GM21423 (cell line): ENCODE measurements around the gene AVPR2.

Experiments
- ATAC-seq: cut with Tn5 transposase; IDR thresholded peaks from one replicate; pipeline ENCODE4 v1.9.1; 2021; ENCODE audit warnings: mild to moderate bottlenecking, moderate library complexity; ENCODE audit not compliant: unreplicated experiment

Gene AVPR2

DNA sequence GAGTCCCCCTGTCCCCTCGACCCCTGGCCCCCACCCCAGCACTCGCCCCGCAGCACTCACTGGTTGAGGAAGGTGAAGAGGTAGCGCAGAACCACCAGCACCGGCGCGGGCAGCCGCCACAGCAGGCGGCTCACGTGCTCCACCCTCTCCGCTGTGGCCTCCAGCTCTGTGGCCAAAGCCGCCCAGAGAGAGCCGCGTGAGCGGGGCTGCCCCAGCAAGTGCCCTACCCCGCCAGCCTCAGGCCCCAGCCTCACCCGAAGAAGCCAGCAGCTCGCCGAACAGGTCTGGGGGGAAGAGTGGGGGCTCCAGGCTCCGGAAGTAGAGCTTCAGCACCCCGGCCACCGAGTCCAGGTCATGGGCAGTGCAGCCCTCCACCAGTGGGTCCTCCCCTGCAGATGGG, 6.0 kb downstream of the AVPR2 start:
- no peak for ATAC-seq

DNA sequence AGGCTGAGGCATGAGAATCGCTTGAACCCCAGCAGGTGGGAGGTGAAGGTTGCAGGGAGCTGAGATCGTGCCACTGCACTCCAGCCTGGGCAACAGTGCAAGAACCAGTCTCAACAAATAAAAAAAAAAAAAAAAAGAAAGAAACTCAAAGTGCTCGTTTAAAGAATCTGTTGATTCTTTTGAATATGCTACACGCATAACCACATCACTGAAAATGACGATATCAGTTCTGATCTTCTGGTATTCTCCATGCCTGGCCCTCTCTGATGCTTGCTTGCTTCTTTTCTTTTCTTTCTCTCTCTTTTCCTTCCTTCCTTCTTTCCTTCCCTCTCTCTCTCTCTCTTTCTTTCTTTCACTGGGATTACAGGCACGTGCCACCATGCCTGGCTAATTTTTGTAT, 7.3 kb downstream of the AVPR2 start:
- no peak for ATAC-seq

DNA sequence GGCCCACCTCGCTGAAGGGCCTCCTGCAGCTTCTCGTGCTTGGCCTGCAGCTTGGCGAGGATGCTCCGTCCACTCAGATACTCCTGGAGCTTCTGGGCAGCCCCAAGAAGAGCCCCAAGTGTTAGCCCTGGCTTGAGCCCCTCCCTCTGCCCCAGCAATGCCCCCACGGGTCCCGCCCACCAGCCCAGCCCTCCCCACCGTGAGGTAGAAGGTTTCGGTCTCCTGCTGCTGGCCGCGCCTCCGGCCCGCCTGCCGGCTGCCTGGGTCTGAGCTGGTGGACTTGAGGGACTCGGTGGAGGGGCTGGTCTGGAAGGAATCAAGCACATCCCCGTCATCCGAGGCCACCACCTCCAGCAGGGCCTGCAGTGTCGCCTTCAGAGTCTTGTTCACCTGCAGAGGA, 8.7 kb downstream of the AVPR2 start:
- no peak for ATAC-seq

DNA sequence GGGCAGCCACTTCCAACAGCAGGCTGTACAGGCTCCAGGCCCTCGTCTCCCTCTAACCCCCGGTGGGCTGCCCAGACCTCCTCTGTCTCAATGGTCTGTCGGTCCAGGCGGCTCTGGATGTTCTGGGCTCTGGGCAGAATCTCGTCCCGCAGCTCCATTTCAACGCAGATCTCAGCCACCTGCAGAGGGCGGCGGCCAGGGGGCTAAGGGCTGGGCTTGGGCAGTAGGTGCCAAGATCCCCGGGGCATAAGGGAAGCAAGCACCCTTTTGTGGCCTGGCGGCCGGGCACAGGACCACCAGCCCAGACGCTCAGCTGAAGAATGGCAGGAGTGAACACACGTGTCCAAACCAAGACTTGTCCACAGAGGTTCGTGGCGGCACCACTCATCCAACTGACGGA, 9.2 kb downstream of the AVPR2 start:
- ATAC-seq, result no peak

DNA sequence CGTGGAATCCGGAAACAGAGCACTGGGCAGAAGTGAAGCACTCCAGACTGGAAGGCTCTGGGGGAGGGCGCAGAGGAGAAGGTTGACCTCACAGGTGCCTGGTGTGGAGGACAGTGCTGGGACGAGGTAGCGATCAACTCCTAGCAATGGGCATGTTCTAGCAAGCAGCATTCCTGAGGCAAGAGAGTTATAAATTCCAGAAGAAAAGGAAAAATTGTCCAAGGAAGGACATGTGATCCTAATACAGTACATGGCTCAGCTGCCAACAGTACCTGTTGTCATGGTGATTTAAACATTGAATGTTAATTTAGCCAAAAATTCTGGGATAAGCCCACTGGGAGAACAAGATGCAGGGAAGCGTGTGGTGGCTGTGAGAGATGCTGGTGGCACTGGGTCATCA, 13.4 kb downstream of the AVPR2 start:
- ATAC-seq, result no peak

DNA sequence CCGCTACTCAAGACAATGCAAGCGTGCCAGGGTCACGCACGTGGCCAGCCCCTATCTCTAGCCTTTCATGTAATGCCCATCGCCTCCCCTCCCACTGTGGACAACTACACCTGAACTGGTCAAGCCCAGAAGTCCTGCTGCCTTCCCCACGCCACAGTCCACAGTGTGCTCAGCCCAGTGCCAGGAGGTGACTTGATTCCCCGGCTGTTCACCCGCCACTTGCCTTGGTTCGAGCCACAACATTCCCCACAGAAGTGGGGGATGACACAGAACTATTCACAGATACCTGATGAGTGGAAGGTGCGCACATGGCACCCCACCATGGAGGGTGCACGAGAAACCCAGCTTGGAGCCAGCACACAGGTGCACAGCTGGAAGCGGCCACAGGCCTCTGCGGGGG, 14.8 kb downstream of the AVPR2 start:
- no peak for ATAC-seq

DNA sequence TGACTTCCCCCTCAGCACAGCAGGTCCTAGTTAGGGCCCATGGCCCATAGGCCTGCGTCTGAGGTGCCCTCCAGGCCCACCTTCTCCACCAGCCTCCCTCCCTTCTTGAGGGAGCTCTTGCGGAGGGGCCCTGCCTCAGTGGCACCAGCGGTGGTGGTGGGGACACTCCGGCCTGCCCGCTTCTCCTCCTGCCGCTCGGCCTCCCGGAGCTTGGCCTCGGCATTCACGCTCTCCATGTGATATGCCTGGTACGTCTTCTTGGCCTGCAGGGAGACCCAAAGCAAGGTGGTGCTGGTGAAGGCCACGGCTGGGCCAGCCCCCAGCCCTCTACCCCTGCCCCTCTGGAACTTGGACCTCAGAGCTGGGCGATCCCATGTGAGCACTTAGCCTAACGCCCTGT, 16.1 kb downstream of the AVPR2 start:
- no peak for ATAC-seq

DNA sequence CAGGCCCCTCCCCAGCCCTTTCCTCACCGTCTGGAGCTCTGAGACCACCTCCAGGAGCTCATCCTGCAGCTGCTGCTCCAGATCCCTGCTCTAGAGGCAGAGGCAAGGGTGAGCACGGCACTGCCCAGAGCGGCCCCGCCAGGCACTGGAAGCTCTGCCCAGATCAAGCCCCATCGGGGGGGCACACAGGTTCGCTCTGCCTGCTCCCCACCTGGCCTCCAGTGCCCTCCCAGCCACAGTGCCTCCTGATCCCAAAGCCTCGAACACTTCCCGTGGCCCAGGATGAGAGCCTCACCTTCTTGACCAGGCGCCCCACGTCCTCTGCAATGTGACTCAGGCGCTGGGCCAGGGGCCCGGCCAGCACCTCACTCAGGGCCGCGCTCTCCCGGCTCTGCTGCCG, 16.6 kb downstream of the AVPR2 start:
- ATAC-seq, result no peak

DNA sequence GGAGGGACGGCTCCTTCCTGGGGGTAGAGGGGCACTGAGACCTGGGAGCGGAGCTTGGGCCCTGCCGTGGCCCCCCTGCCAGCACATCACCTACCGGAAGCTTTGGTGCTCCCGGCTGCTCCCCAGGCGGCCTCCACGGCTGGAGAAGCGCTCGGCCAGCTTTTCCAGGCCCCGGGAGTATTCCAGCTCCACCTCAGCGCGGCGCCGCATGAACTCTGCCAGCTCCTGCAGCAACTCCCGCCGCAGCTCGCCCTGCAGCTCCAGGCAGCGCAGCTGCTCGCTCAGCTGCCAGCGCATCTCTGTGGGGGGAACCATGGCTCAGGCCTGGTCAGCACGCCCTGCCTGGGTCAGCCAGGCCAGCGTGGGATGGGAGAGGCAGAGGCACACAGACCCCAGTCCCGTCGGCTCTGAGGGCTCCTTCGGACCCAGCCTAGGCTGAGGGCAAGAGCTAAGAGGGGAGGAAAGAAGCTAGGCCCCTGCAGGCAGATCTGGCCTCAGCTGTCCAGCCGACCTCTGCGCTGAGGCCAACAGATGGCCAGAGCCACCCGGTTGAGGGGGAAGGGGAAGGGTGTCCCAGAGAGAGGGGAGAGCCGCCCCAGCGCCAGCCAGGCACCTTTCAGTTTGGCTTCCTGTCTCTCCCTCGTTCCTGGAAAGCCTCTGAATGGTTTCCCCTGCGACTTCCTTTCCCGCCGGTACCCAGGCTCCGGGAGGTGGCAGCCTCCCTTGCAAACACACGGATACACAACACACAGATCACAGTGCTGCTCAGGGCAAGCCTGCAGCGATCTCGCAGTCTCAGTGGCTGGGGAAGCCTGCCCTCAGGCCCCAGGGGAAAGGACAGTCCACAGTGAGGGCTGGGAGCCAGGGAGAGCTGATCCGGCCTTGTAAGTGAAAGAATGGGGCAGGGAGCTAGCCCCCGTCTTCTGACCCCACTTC, 17.3 kb downstream of the AVPR2 start:
- ATAC-seq, result no peak

DNA sequence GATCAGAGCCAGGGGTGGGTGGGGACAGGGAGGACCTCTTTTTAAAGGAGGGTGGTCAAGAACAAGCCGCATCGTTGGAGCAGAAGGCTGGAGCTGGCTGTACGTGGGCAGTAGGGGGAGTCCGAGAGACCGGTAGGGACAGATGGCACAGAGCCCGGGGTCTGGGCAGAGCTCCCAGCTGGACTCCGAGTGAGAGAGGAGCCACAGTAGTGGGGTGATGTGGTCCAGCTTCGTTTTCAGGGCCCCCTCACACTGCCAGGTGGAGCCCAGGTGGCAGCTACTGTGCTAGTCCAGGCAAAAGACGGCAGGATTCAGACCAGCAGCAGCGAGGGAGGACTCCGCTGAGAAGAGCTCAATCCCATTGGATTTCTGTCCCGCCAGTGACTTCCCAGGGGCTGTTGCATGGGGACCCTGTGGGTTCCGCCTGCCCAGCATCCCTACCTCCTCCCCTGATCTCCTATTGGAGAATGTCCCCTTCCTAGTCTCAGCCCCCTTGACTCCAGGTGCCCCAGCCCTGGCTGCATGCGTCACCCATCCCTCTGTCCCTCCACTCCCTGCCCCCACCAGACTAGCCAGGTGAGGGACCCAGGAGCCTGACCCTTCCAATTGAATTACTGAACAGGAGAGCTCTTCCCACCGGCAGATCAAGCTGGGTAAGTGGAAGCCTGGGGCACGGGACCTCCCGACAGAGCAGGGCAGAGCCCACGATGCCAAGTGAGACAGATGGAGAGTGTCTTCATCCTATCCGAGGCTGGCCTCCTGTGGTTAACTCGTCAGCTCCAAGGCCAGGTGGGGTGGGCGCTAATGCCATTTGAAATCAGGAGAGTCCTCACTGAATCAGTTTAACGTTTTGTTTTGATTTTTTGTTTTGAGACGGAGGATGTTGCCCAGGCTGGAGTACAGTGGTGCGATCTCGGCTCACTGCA, 18.7 kb downstream of the AVPR2 start:
- no peak for ATAC-seq

DNA sequence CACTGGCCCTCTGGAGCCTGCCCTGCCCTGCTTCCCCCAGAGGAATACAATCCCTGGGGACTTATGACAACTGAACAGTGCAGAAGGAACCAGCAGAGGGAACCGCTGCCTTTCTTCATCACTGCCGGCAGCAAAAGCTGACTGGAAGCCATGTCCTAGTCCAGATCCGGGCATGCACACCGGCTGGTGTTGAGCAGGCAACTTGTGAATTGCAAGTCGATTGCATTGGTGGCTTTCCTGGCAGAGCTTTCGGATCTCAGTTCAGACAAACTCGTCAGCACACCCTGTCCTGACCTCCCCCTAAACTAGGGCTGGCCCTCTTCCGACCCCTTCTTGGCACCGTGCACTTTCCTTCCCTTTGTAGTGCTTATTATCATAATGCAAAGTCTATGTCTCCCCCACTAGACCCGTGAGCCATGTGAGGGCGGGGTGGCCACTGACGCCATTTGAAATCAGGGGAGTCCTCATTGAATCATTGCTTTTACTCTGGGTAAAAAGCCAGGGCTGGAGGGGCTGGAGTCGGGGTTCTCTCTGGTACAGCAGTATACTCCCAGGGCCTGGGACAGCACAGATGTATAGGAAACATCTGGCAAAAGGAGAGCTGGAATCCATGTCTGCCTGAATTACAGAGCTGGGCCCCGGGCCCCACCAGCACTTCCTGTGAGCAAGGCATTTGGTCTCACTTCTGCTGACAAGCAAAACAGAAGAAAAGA, 19.8 kb downstream of the AVPR2 start:
- ATAC-seq, result no peak

DNA sequence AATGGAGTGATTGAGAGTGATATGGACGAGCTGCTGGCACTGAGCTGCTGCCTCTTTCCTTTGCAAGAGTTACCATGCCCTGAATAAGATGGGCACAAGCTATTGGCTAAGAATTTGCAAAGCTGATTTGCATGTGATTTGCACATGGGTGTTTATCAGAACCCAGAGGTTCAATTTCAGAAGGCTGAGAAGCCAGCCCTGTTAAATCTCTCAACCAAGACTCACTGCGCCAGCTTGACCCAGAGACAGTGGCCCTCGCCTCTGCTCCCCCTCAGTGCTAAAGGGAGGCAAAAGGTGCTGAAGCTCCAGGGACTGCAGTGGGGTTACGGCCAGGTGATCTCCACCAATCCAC, 20.9 kb downstream of the AVPR2 start:
- ATAC-seq, result no peak

DNA sequence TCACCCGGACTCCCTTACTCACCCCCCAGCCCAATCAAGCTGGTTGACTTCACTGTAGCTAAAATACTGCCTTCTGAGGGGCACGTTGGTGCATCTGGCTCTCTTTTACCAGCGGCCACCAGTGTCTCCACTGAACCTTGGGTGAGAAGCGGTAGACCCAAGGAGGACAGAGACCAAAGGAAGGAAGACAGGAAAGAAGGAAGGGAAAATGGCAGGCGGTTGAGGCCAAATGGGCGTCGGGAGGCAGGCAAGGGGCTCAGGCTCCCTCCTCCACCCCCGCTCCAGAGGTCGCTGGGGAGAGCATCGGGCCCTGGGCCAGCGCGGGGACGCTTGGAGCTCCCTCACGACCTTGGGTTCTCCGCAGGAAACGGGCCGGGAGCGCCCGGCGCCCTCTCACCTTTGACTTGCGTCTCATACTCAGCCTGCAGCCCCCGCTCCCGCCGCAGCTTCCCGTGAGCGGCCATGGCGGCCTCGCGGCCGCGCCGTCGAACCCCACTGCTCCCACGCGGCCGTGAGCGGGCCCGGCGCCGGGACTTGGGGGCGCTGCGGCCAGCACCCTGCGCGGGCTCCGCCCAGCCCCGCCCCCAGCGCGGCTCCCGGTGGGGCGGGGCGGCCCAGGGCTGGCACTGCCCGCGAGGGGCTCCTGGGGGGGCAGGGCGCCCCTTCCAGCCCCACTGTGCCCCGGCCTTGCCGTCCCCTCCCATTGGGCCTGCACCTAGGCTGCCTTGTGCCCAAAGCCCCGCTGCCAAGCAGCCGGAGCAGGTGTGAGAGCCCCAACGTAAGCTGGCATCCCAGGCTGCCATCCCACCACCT, 21.5 kb downstream of the AVPR2 start, which contains the start of gene ARHGAP4:
ARHGAP4 (minus strand) TSS at position 526 of the 813 bp plus-strand sequence; CDS start at position 464, 62 bp downstream.
- no peak for ATAC-seq

DNA sequence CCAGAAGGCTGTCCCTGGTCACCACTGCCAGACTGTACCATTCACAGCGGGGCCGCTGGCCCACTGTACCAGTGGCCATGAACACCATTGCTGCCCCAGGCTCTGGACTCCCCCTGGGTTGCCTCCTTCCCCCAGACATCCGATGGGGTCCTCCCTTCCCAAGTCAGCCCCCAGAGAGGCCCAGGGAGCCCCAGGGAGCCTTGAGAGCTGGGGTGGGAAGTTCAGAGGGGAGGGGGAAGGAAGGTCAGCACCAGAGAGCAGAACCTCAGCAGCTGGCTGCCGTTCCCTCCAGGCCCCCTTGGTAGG, 22.0 kb downstream of the AVPR2 start:
- peak; percentile 0 for ATAC-seq

DNA sequence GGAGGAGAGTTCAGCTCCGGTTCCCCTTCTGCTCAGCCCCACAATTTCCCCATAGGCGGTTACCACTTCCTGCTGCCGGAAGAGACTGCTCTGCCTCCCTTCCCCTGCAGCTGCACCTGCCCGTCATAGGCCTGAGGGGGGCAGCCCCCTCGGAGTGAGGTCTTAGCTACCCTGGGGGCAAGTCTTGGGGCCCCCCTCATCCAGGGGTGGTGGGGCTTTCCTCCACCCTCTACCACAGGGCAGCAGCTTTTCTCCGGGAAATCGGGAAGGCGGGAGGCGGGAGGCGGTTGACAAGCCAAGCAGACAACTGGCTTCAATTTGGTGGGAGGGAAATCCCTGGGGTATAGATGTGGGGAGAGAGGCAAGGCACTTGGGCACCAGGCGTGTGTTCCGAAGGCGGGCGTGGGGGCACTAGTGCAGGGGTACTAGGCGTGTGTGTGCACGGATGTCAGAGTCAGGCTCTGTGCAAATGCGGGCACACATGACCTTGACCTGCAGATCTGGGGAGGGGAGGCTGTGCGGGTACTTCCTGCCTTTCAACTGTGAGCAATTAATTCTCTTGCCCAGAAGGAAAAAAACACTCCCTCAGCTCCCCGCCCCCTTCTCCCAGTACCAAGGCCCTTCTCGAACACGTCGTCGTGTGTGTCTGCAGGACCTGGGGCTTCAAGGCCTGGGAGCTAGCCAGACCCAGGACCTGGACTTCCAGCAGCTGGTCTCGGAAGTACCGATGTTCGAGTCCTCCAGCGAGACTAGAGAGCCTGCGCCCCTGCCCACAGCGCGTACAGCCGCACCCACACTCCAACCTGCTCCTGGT, 22.6 kb downstream of the AVPR2 start:
- peak; percentile 42 for ATAC-seq

DNA sequence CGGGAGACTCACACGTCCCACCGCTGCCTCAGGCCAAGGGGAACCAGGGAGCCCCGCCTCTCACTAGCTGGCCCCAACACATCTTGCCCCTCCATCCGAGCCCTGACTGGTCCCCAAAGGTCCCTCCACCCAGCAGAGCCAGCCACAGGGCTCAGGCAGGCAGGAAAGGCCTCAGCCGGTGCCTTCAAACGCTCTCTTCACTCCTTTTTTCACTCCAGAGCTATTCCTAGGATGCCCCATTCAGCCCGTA, 23.1 kb downstream of the AVPR2 start:
- no peak for ATAC-seq

DNA sequence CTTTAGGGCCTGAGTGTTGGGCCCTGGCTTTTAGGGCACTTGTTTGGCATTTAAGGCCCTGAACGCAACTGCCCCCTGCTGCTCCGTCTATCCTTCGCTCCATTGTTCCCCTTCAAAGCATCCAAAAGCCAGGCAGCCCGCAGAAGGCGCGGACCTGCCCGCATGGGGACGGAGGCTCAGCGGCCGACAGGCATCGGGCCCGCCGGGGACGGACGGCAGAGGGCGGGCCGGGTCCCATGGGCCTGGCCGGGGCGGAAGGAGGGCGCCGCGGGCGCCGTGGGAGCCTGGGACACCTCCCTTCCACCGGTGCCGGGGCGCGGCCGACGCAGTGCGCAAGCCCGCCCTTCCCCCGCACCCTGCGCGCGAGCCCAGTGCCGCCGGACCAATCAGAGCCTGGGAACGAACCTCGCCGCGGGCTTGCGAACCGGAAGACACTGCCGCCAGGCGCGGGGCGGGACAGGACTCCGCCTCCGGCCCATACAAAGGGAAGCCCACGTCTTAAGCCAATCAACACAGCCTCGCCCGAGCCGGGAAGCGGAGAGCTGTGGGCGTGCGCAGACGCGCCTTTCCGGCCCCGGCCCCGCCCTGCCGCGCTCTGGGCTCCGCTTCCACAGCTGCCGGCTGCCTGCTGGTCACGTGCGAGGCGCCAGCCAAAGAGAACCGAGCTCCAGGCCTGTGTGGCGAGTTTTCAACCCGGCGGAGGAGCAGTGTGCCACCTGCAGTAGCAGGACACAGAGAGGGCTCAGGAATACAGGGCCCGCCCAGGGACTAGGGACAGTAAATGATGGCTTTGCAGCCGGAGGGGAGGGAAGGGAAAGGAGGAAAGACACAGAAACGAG, 23.7 kb downstream of the AVPR2 start:
- ATAC-seq, result peak; percentile 66

DNA sequence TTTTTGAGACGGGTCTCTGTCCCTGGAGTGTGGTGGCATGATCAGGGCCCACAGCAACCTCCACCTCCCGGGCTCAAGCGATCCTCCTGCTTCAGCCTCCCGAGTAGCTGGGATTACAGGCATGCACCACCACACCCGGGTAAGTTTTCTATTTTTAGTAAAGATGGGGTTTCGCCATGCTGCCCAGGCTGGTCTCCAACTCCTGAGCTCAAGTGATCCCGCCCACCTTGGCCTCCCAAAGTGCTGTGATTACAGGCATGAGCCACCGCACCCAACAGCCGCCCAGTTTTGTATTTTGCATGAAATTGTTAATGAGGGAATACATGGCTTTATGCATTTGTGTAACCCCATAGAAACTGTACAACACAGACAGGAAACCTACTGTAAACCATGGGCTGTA, 24.4 kb downstream of the AVPR2 start:
- ATAC-seq, result no peak

DNA sequence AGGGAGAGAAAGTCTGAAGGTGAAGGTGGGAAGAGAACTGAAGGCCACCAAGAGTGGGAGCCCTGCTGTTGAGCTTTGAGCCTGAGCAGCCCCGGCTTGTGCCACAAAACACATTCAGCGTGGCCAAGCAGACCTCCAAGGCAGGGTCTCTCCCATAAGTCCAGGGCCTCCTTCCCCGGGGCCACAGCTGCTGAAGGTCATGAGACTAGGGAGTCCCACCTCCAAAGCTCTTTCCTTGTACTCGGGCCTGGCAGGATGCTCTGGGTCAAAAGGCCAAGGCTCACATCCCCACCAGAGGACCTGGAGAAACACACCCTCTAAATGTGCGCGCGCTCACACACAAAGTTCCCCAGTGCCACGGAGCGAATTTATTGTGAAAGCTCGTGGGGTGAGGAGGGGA, 25.1 kb downstream of the AVPR2 start:
- no peak for ATAC-seq
